ENCODE data around the gene NDUFA11. TPM values are rescaled to one million over a fixed set of nuclear protein-coding genes. Genes with fewer than 3 reads are reported as not detected.

The NDUFA11 gene
- total RNA-seq, 4 donors from 2014 or later: 149 to 352 (median 235) TPM

GRCh38 chr19:5926641-5927440 lies 23.3 kb upstream of the NDUFA11 start:
- Histone ChIP-seq H3K4me3 (no peak overlapping the region), H3K27ac (peak overlapping the region; percentile 75 to 83 (median 82)), H3K4me1 (peaks cover 15 to 31% (median 24%) of the 10 kb centered on the region in 4 donors), H3K9me3 (no peaks in the 10 kb centered on the region), H3K27me3 (no peaks in the 10 kb centered on the region), H3K36me3 (peaks cover 0 to 29% (median 8%) of the 10 kb centered on the region in 4 donors)
- 72 to 73% methylated on average over 8 to 14 of the region's 14 CpGs for WGBS, 2 donors (ENCODE audit: low coverage in 1 of 2)
- peak; percentile 33 for DNase-seq
- TF ChIP-seq EP300 (IDR thresholded peaks at IDR 0.05; ENCODE audit: low read depth): no peak
- TF ChIP-seq CTCF (IDR thresholded peaks at IDR 0.05): no peak
- peak; percentile 13 to 45 (median 23) for TF ChIP-seq POLR2AphosphoS5 (IDR thresholded peaks at IDR 0.05)
- no peak for TF ChIP-seq POLR2A (IDR thresholded peaks at IDR 0.05)
- intact Hi-C loops (cut with DNase I; ENCODE audit: low total_unique reads) (no loop called here), in situ Hi-C loops (cut with MboI; ENCODE audit: low pct_ligation_motif_present in 1 of 4, low pct_unique_long_range_greater_than_20kb in 1 of 4, low sequenced_read_pairs in 3 of 4) (no loop called here)

DNA sequence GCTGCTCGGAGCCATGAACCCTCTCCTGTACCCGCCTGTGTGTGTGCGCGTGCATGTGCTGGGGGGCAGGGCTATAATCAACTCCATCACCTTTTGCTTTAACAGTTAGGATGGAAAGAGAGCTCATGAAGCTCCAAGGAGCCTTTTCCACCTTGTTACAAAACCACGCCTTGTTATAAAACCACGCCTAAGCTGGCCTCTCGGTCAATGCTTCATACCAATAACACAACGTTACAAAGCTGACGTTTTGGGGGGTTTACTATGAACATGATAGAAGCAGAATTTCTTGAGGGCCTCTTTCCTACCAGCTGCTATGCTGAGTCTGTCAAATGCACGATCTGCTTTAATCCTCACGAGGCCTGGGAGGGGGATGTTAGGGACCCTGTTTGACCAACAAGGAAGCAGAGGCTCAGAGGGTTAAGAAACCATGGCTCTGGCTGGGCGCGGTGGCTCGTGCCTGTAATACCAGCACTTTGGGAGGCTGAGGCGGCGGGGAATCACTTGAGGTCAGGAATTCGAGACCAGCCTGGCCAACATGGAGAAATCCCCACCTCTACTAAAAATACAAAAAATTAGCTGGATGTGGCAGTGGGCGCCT lies 22.3 kb upstream of the NDUFA11 start:
- Histone ChIP-seq H3K4me3 (no peak overlapping the region), H3K36me3 (peaks cover 0 to 34% (median 8%) of the 10 kb centered on the region in 4 donors), H3K9me3 (no peaks in the 10 kb centered on the region), H3K27me3 (no peaks in the 10 kb centered on the region), H3K27ac (peak overlapping the region; percentile 75 to 83 (median 82)), H3K4me1 (peaks cover 15 to 31% (median 24%) of the 10 kb centered on the region in 4 donors)
- peak; percentile 46 for DNase-seq
- intact Hi-C loops (cut with DNase I; ENCODE audit: low total_unique reads): no loop called here
- WGBS, 2 donors (ENCODE audit: low coverage in 1 of 2): 58 to 61% methylated on average over 12 to 18 of the region's 18 CpGs
- in situ Hi-C loops (cut with MboI; ENCODE audit: low pct_ligation_motif_present in 1 of 4, low pct_unique_long_range_greater_than_20kb in 1 of 4, low sequenced_read_pairs in 3 of 4): no loop called here
- TF ChIP-seq EP300 (IDR thresholded peaks at IDR 0.05; ENCODE audit: low read depth) (no peak), POLR2AphosphoS5 (IDR thresholded peaks at IDR 0.05) (no peak), POLR2A (IDR thresholded peaks at IDR 0.05) (no peak), CTCF (IDR thresholded peaks at IDR 0.05) (no peak)

GRCh38 chr19:5923356-5923755 lies 19.8 kb upstream of the NDUFA11 start:
- DNase-seq: no peak
- intact Hi-C loops (cut with DNase I; ENCODE audit: low total_unique reads): no loop called here
- Histone ChIP-seq H3K9me3 (no peaks in the 10 kb centered on the region), H3K27me3 (no peaks in the 10 kb centered on the region), H3K27ac (no peak overlapping the region), H3K4me3 (no peak overlapping the region), H3K36me3 (peaks cover 0 to 45% (median 15%) of the 10 kb centered on the region in 4 donors), H3K4me1 (peaks cover 15 to 26% (median 24%) of the 10 kb centered on the region in 4 donors)
- TF ChIP-seq POLR2AphosphoS5 (IDR thresholded peaks at IDR 0.05): no peak
- no peak for TF ChIP-seq EP300 (IDR thresholded peaks at IDR 0.05; ENCODE audit: low read depth)
- no peak for TF ChIP-seq CTCF (IDR thresholded peaks at IDR 0.05)
- no peak for TF ChIP-seq POLR2A (IDR thresholded peaks at IDR 0.05)
- in situ Hi-C loops (cut with MboI; ENCODE audit: low pct_ligation_motif_present in 1 of 4, low pct_unique_long_range_greater_than_20kb in 1 of 4, low sequenced_read_pairs in 3 of 4): no loop called here
- 90% methylated on average over 14 of the region's 16 CpGs; no CpG with 5 or more reads in 1 of the 2 donors for WGBS, 2 donors (ENCODE audit: low coverage in 1 of 2)

DNA sequence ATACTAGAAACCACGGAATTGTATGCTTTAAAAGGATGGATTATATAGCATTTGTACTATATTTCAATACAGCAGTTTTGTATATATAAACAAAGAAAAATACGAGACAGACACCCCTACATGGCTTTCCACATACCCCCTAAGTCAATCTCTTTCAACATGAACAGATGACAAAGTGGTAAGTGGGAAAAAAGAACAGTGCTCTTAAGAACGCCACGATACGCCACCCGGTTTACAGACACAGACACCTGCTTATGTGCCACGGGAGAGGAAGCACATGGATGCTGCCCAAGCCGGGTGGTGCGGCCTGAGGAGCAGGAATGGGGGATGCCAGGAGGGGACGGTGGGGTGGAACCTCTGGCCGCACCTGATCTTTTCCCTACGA lies 18.6 kb upstream of the NDUFA11 start:
- in situ Hi-C loops (cut with MboI; ENCODE audit: low pct_ligation_motif_present in 1 of 4, low pct_unique_long_range_greater_than_20kb in 1 of 4, low sequenced_read_pairs in 3 of 4) (no loop called here), intact Hi-C loops (cut with DNase I; ENCODE audit: low total_unique reads) (no loop called here)
- DNase-seq: no peak
- TF ChIP-seq CTCF (IDR thresholded peaks at IDR 0.05) (no peak), POLR2A (IDR thresholded peaks at IDR 0.05) (no peak), POLR2AphosphoS5 (IDR thresholded peaks at IDR 0.05) (no peak), EP300 (IDR thresholded peaks at IDR 0.05; ENCODE audit: low read depth) (no peak)
- Histone ChIP-seq H3K27ac (no peak overlapping the region), H3K36me3 (peaks cover 0 to 56% (median 18%) of the 10 kb centered on the region in 4 donors), H3K4me1 (peaks cover 13 to 21% (median 19%) of the 10 kb centered on the region in 4 donors), H3K9me3 (no peaks in the 10 kb centered on the region), H3K27me3 (no peaks in the 10 kb centered on the region), H3K4me3 (no peak overlapping the region)
- WGBS, 2 donors (ENCODE audit: low coverage in 1 of 2): 92% methylated on average over 6 to 12 of the region's 12 CpGs
